A549 (cell line): Measurements from ENCODE around the gene CUTA. TPM values are rescaled to one million over a fixed set of nuclear protein-coding genes. Genes with fewer than 3 reads are reported as not detected.

Experiments
- ATAC-seq, 2 experiments: fragments of 200-7000 bp in 1 of 2; fragments of >200 bp in 1 of 2; cut with Nextera tagmentation in 1 of 2; cut with Tn5 transposase in 1 of 2; 3 replicates each; pipeline versions ENCODE4 v1.8.0 to v1.9.1; 2018 to 2020; ENCODE audit warnings: mild to moderate bottlenecking in 1 of 2, moderate library complexity in 1 of 2
- CTCF ChIA-PET: fragments of 300-600 bp; sonication (Branson Sonifier 250); formaldehyde crosslinking; extraction: SDS; loops from one replicate; lab custom pipeline; 2021; ENCODE audit warnings: antibody characterized with exemption, inconsistent platforms; lab: Yijun Ruan, JAX
- POLR2A ChIA-PET: fragments of 350-600 bp; formaldehyde crosslinking; extraction: SDS; loops from one replicate; lab custom pipeline; 2021; ENCODE audit warnings: antibody characterized with exemption, inconsistent platforms; lab: Yijun Ruan, JAX
- DNase-seq, 2 experiments: peaks; one replicate each; pipeline versions ENCODE4 v3.0.0 to v3.0.0-alpha.2; 2011 to 2016; ENCODE audit warnings: low read depth in 1 of 2, low spot score in 1 of 2
- FAIRE-seq: peaks from 2 replicates; lab custom pipeline; 2011; peaks lifted over from hg19 to GRCh38; lab: Jason Lieb, UNC
- H3K27ac ChIP-seq, 2 experiments: fragments of >200 bp; sonication (Bioruptor Twin); formaldehyde crosslinking; 3 replicates each; pipeline ENCODE4 v1.5.1; 2016 to 2017
- H3K4me1 ChIP-seq: fragments of >200 bp; sonication (Bioruptor Twin); formaldehyde crosslinking; 3 replicates; pipeline ENCODE4 v1.6.1; 2016
- H3K4me2 ChIP-seq: fragments of >200 bp; sonication (Bioruptor Twin); formaldehyde crosslinking; 3 replicates; pipeline ENCODE4 v1.6.1; 2016
- H3K4me3 ChIP-seq: fragments of >200 bp; sonication (Bioruptor Twin); formaldehyde crosslinking; 3 replicates; pipeline ENCODE4 v1.5.1; 2016
- H3K9me3 ChIP-seq: fragments of >200 bp; sonication (Bioruptor Twin); formaldehyde crosslinking; 3 replicates; pipeline ENCODE4 v1.6.1; 2016
- BCL3 ChIP-seq: fragments of >200 bp; sonication (Bioruptor Twin); formaldehyde crosslinking; IDR thresholded peaks from 3 replicates; pipeline ENCODE4 v1.6.1; 2016
- E2F6 ChIP-seq: IDR thresholded peaks from 2 replicates; pipeline ENCODE4 v1.6.1; 2012; ENCODE audit warnings: low read depth, borderline replicate concordance
- EHF ChIP-seq: fragments of 250-450 bp; sonication (Bioruptor Pico); IDR thresholded peaks from 2 replicates; pipeline ENCODE4 v1.5.0; 2020; ENCODE audit warnings: mild to moderate bottlenecking
- ELK1 ChIP-seq: fragments of 150-350 bp; IDR thresholded peaks from 2 replicates; pipeline ENCODE4 v1.6.1; 2014; ENCODE audit warnings: low read depth, mild to moderate bottlenecking, low read length
- EP300 ChIP-seq, 2 experiments: fragments of >200 bp; sonication (Bioruptor Twin); formaldehyde crosslinking; IDR thresholded peaks; 2 replicates in 1 of 2; 3 replicates in 1 of 2; pipeline ENCODE4 v1.6.1; 2016 to 2017
- GATA3 ChIP-seq: IDR thresholded peaks from 2 replicates; pipeline ENCODE4 v1.6.1; 2012; ENCODE audit warnings: borderline replicate concordance
- HOXA7 ChIP-seq: fragments of 250-450 bp; sonication (Bioruptor Pico); IDR thresholded peaks from 2 replicates; pipeline ENCODE4 v1.5.0; 2020; ENCODE audit warnings: mild to moderate bottlenecking, moderate library complexity
- KDM1A ChIP-seq: fragments of 200-600 bp; sonication (generic); IDR thresholded peaks from 2 replicates; pipeline ENCODE4 v1.6.1; 2016; ENCODE audit warnings: low read depth, mild to moderate bottlenecking
- POLR2A ChIP-seq: IDR thresholded peaks from 2 replicates; pipeline ENCODE4 v1.6.1; 2012; ENCODE audit warnings: mild to moderate bottlenecking, low read length
- RCOR1 ChIP-seq: fragments of 150-350 bp; IDR thresholded peaks from 2 replicates; pipeline ENCODE4 v1.6.1; 2014; ENCODE audit warnings: antibody characterized with exemption, low read length, low read depth
- REST ChIP-seq: fragments of 200-600 bp; sonication (generic); IDR thresholded peaks from 2 replicates; pipeline ENCODE4 v1.6.1; 2016; ENCODE audit warnings: antibody characterized with exemption, mild to moderate bottlenecking, moderate library complexity
- TFCP2L1 ChIP-seq: fragments of 250-450 bp; sonication (Bioruptor Pico); IDR thresholded peaks from 2 replicates; pipeline ENCODE4 v1.5.0; 2021; ENCODE audit warnings: mild to moderate bottlenecking
- WGBS: methylation state at CpG from one replicate; pipeline ENCODE4 v1.1.6; 2017; ENCODE audit errors: missing lambda C conversion rate; 5-methylcytosine and 5-hydroxymethylcytosine counted together
- polyA plus RNA-seq, 4 experiments: library from polyadenylated mRNA; depleted of rRNA in 3 of 4; stranded (reverse); fragments of >200 nt; fragmentation: RNase III in 1 of 4; extraction: RNeasy Plus Mini Kit Qiagen cat#74134 plus additional on column Dnase treatment in 1 of 4; gene quantifications; 2 replicates in 3 of 4; 3 replicates in 1 of 4; pipeline ENCODE4 v1.2.3, GENCODE V29; 2011 to 2017

Gene CUTA
- polyA plus RNA-seq, 2 of the 4 experiments (the other 2 are of a cell fraction) = 98.9 to 175 TPM

- TF ChIP-seq REST (no peak), EP300 (IDR thresholded peaks at IDR 0.05) (no peak), BCL3 (0 out of 3 replicates have a peak, but pooled peaks have one; percentile 55), RCOR1 (no peak), ELK1 (no peak)
Measured at GRCh38 chr6:33454009-33454946, 36.4 kb upstream of the CUTA start, which contains the start of gene ZBTB9 (continued).

GRCh38 chr6:33453393-33454008 is 35.6 kb upstream of the CUTA start:
- Histone ChIP-seq H3K9me3 (no peaks in the 10 kb centered on the region), H3K4me2 (peak overlapping the region; percentile 98), H3K4me3 (peak overlapping the region; percentile 97), H3K4me1 (peaks cover 10% of the 10 kb centered on the region; the same call in 2 of the 3 replicates), H3K27ac (peak overlapping the region; percentile 93 to 95)
- ChIA-PET CTCF (interaction anchor here (2.0 kb wide), 1 partner anchor 27 kb away, joined by 12 read pairs; no protein-coding TSS in a partner anchor), POLR2A (interaction anchor here (0.6 to 2.3 kb wide), 7 partner anchors 14 to 165 kb away, joined by 4 to 11 read pairs (median 5); partner anchors contain the start of gene WDR46)
- 14% methylated on average over 12 of the region's 12 CpGs for WGBS
- ATAC-seq = no peak
- no peak for DNase-seq
- no peak for FAIRE-seq
- TF ChIP-seq REST (no peak), KDM1A (no peak), E2F6 (no peak), POLR2A (no peak), TFCP2L1 (CRISPR knock-in tag) (no peak), EHF (CRISPR knock-in tag) (no peak), HOXA7 (CRISPR knock-in tag) (no peak), GATA3 (no peak)
